ENCODE data around the gene PDHB.

PDHB gene

DNA sequence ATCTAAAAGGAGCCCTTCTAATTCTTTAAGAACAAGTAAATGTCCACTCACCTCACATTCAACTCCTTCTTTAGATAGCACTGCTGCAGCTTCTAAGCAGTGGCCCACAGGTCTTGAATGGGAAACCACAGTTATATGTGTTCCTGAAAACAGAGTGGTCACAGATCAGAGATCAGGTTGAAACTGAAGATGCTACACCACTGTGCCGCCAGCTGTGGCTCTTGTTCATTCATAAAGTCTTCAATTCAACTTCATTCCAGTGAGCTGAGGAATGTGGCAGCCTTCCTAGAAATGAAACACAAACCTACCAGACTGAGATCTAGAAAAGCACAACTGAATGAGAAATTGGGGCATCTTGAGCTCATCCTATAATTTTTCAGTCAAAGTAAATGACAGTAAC is 4.0 kb downstream of the PDHB start:
- Histone ChIP-seq H2BK5ac (ENCODE audit: low read length) (no peak overlapping the region), H2AFZ (ENCODE audit: low read length) (no peak overlapping the region), H3K4me1 (ENCODE audit: control insufficient read depth in 2 of 2, insufficient read depth in 1 of 2, low read depth in 1 of 2, low read length in 2 of 2) (peaks cover 3 to 6% of the 10 kb centered on the region in 2 donors), H4K8ac (ENCODE audit: low read depth, low read length) (no peak overlapping the region), H3K4me3 (ENCODE audit: low read length in 2 of 2) (no peak overlapping the region), H2BK120ac (ENCODE audit: low read depth, low read length) (no peak overlapping the region), H3K27me3 (ENCODE audit: control insufficient read depth in 3 of 3, insufficient read depth in 3 of 3, low read depth in 1 of 3, low read length in 3 of 3) (no peaks in the 10 kb centered on the region), H3K27ac (replicated peaks; ENCODE audit: low read length) (no peak overlapping the region), H3K9me3 (replicated peaks in 1 of 2; ENCODE audit: control insufficient read depth in 2 of 2, insufficient read depth in 1 of 2, low read depth in 1 of 2, low read length in 2 of 2) (no peaks in the 10 kb centered on the region), H3K18ac (ENCODE audit: low read length) (no peak overlapping the region), H2BK15ac (ENCODE audit: low read length) (no peak overlapping the region), H3K23ac (ENCODE audit: low read depth, low read length, poor library complexity) (no peak overlapping the region), H3K4me2 (ENCODE audit: insufficient read depth, low read length, poor library complexity, severe bottlenecking) (no peak overlapping the region), H2AK5ac (ENCODE audit: low read depth, low read length) (no peak overlapping the region), H3K36me3 (replicated peaks in 1 of 2; ENCODE audit: control insufficient read depth in 2 of 2, insufficient read depth in 2 of 2, low read length in 2 of 2) (peaks cover 26 to 77% of the 10 kb centered on the region in 2 donors), H4K91ac (ENCODE audit: low read depth, low read length, poor library complexity) (no peak overlapping the region), H2BK12ac (ENCODE audit: low read length) (no peak overlapping the region), H3K4ac (ENCODE audit: low read length) (no peak overlapping the region), H3K14ac (ENCODE audit: low read length) (no peak overlapping the region), H3K9ac (ENCODE audit: low read depth, low read length, poor library complexity) (no peak overlapping the region), H3K79me1 (ENCODE audit: low read depth, low read length) (no peaks in the 10 kb centered on the region)
- no peak for DNase-seq (ENCODE audit: low spot score)
- no CpG with 5 or more reads among the region's 1 CpG for WGBS, 2 donors (ENCODE audit: extremely low coverage in 2 of 2, insufficient read length in 2 of 2, insufficient replicate concordance in 1 of 2)

DNA sequence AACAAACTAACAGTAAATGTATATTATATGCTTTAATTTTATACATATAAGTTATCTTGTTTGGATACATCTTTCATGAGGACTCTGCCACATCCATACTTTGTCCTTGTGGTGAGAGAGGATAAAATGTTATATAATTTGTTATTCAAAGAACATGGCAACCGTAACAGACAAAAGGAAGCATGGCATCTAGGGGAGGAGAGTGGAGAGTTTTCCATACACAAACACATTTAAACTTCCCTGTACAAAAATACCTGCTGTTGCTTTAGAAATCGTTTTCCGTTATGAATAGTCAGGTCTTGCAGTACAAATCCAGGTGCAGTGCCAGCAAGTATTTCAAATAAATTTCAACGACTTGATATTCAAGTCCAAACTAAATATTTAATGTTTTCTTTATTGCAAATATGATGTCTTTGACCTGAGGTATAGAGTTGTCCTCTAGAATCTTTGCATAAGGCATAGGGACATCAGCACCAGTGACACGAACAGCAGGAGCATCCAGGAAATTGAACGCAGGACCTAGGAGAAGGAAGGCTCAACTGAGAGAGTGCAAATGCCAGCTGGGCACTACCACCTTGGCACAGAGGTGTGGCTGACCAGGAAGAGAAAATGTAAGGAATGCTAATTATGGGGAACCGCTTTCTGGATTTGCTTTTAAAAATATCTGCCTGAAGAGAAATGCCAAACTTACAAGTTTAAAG is 5.8 kb downstream of the PDHB start:
- no peak overlapping the region for H3K4me2 ChIP-seq (ENCODE audit: insufficient read depth, low read length, poor library complexity, severe bottlenecking)
- peaks cover 28 to 95% of the 10 kb centered on the region in 2 donors for H3K36me3 ChIP-seq (replicated peaks in 1 of 2; ENCODE audit: control insufficient read depth in 2 of 2, insufficient read depth in 2 of 2, low read length in 2 of 2)
- no peaks in the 10 kb centered on the region for H3K27me3 ChIP-seq (ENCODE audit: control insufficient read depth in 3 of 3, insufficient read depth in 3 of 3, low read depth in 1 of 3, low read length in 3 of 3)
- no peaks in the 10 kb centered on the region for H3K9me3 ChIP-seq (replicated peaks in 1 of 2; ENCODE audit: control insufficient read depth in 2 of 2, insufficient read depth in 1 of 2, low read depth in 1 of 2, low read length in 2 of 2)
- no peak overlapping the region for H3K23ac ChIP-seq (ENCODE audit: low read depth, low read length, poor library complexity)
- H3K79me1 ChIP-seq (ENCODE audit: low read depth, low read length), result no peaks in the 10 kb centered on the region
- H3K9ac ChIP-seq (ENCODE audit: low read depth, low read length, poor library complexity), result no peak overlapping the region
- no peak overlapping the region for H4K8ac ChIP-seq (ENCODE audit: low read depth, low read length)
- H2BK12ac ChIP-seq (ENCODE audit: low read length), result no peak overlapping the region
- no peaks in the 10 kb centered on the region for H3K4me1 ChIP-seq (ENCODE audit: control insufficient read depth in 2 of 2, insufficient read depth in 1 of 2, low read depth in 1 of 2, low read length in 2 of 2)
- H2AK5ac ChIP-seq (ENCODE audit: low read depth, low read length), result no peak overlapping the region
- H3K4me3 ChIP-seq (ENCODE audit: low read length in 2 of 2), result no peak overlapping the region
- H3K4ac ChIP-seq (ENCODE audit: low read length), result no peak overlapping the region
- DNase-seq (ENCODE audit: low spot score), result no peak
- no CpG with 5 or more reads among the region's 7 CpGs for WGBS, 2 donors (ENCODE audit: extremely low coverage in 2 of 2, insufficient read length in 2 of 2, insufficient replicate concordance in 1 of 2)
- no peak overlapping the region for H2BK120ac ChIP-seq (ENCODE audit: low read depth, low read length)
- no peak overlapping the region for H2BK15ac ChIP-seq (ENCODE audit: low read length)
- no peak overlapping the region for H3K27ac ChIP-seq (replicated peaks; ENCODE audit: low read length)
- no peak overlapping the region for H4K91ac ChIP-seq (ENCODE audit: low read depth, low read length, poor library complexity)
- H3K14ac ChIP-seq (ENCODE audit: low read length), result no peak overlapping the region
- no peak overlapping the region for H2AFZ ChIP-seq (ENCODE audit: low read length)
- no peak overlapping the region for H2BK5ac ChIP-seq (ENCODE audit: low read length)
- H3K18ac ChIP-seq (ENCODE audit: low read length), result no peak overlapping the region

DNA sequence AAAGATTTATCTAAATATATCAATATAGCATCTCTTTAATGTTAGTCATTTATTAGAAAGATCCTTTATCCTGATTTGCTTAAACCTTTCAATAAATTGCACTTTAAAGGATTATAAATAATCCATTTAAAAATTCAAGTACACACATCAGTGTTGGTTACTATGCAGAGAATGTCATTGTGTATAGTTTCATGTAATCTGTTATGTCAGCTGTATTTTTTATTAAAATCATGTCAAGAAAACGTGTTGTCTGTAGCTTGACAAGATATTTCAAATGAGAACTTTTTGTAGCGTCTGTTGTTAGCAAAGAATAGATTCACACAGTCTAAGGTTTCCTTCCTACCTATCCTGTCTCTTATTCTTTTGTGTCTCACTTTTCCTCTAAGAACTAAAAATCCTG is 7.8 kb downstream of the PDHB start:
- Histone ChIP-seq H2AFZ (ENCODE audit: low read length) (no peak overlapping the region), H2BK15ac (ENCODE audit: low read length) (no peak overlapping the region), H2BK5ac (ENCODE audit: low read length) (no peak overlapping the region), H3K14ac (ENCODE audit: low read length) (no peak overlapping the region), H2AK5ac (ENCODE audit: low read depth, low read length) (no peak overlapping the region), H3K4me2 (ENCODE audit: insufficient read depth, low read length, poor library complexity, severe bottlenecking) (no peak overlapping the region), H3K27me3 (ENCODE audit: control insufficient read depth in 3 of 3, insufficient read depth in 3 of 3, low read depth in 1 of 3, low read length in 3 of 3) (no peaks in the 10 kb centered on the region), H3K79me1 (ENCODE audit: low read depth, low read length) (no peaks in the 10 kb centered on the region), H2BK12ac (ENCODE audit: low read length) (no peak overlapping the region), H4K8ac (ENCODE audit: low read depth, low read length) (no peak overlapping the region), H3K9me3 (replicated peaks in 1 of 2; ENCODE audit: control insufficient read depth in 2 of 2, insufficient read depth in 1 of 2, low read depth in 1 of 2, low read length in 2 of 2) (no peaks in the 10 kb centered on the region), H2BK120ac (ENCODE audit: low read depth, low read length) (no peak overlapping the region), H4K91ac (ENCODE audit: low read depth, low read length, poor library complexity) (no peak overlapping the region), H3K27ac (replicated peaks; ENCODE audit: low read length) (no peak overlapping the region), H3K18ac (ENCODE audit: low read length) (no peak overlapping the region), H3K4me3 (ENCODE audit: low read length in 2 of 2) (no peak overlapping the region), H3K9ac (ENCODE audit: low read depth, low read length, poor library complexity) (no peak overlapping the region), H3K4me1 (ENCODE audit: control insufficient read depth in 2 of 2, insufficient read depth in 1 of 2, low read depth in 1 of 2, low read length in 2 of 2) (no peaks in the 10 kb centered on the region), H3K36me3 (replicated peaks in 1 of 2; ENCODE audit: control insufficient read depth in 2 of 2, insufficient read depth in 2 of 2, low read length in 2 of 2) (peaks cover 29 to 97% of the 10 kb centered on the region in 2 donors), H3K4ac (ENCODE audit: low read length) (no peak overlapping the region), H3K23ac (ENCODE audit: low read depth, low read length, poor library complexity) (no peak overlapping the region)
- DNase-seq (ENCODE audit: low spot score), result no peak
- no CpG with 5 or more reads among the region's 2 CpGs for WGBS, 2 donors (ENCODE audit: extremely low coverage in 2 of 2, insufficient read length in 2 of 2, insufficient replicate concordance in 1 of 2)

DNA sequence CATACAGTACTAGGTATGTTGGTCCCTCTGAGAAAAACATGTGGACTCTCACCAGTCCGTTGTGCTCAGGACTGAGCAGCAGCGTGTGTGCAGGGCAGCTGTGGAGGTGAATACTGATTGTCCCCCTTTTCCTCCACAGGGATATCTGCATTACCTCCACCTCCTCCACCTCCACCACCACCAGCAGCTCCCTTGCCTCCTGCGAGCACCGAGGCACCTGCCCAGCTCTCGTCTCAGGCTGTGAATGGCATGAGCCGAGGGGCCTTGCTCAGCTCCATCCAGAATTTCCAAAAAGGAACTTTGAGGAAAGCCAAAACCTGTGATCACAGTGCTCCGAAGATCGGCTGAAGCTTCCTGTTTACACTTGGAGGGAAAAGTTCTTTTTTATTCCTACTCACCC is 9.0 kb downstream of the PDHB start:
- H3K79me1 ChIP-seq (ENCODE audit: low read depth, low read length), result no peaks in the 10 kb centered on the region
- no peak overlapping the region for H2BK5ac ChIP-seq (ENCODE audit: low read length)
- H3K4ac ChIP-seq (ENCODE audit: low read length), result no peak overlapping the region
- no CpG with 5 or more reads among the region's 8 CpGs for WGBS, 2 donors (ENCODE audit: extremely low coverage in 2 of 2, insufficient read length in 2 of 2, insufficient replicate concordance in 1 of 2)
- no peak overlapping the region for H4K91ac ChIP-seq (ENCODE audit: low read depth, low read length, poor library complexity)
- H3K23ac ChIP-seq (ENCODE audit: low read depth, low read length, poor library complexity), result no peak overlapping the region
- H4K8ac ChIP-seq (ENCODE audit: low read depth, low read length), result no peak overlapping the region
- no peak overlapping the region for H2BK15ac ChIP-seq (ENCODE audit: low read length)
- no peak overlapping the region for H3K18ac ChIP-seq (ENCODE audit: low read length)
- no peak overlapping the region for H2AK5ac ChIP-seq (ENCODE audit: low read depth, low read length)
- H3K36me3 ChIP-seq (replicated peaks in 1 of 2; ENCODE audit: control insufficient read depth in 2 of 2, insufficient read depth in 2 of 2, low read length in 2 of 2), result peaks cover 24 to 87% of the 10 kb centered on the region in 2 donors
- no peak for DNase-seq (ENCODE audit: low spot score)
- H3K9me3 ChIP-seq (replicated peaks in 1 of 2; ENCODE audit: control insufficient read depth in 2 of 2, insufficient read depth in 1 of 2, low read depth in 1 of 2, low read length in 2 of 2), result no peaks in the 10 kb centered on the region
- no peak overlapping the region for H3K9ac ChIP-seq (ENCODE audit: low read depth, low read length, poor library complexity)
- no peak overlapping the region for H2BK120ac ChIP-seq (ENCODE audit: low read depth, low read length)
- no peak overlapping the region for H2BK12ac ChIP-seq (ENCODE audit: low read length)
- H3K27me3 ChIP-seq (ENCODE audit: control insufficient read depth in 3 of 3, insufficient read depth in 3 of 3, low read depth in 1 of 3, low read length in 3 of 3), result no peaks in the 10 kb centered on the region
- no peak overlapping the region for H3K27ac ChIP-seq (replicated peaks; ENCODE audit: low read length)
- no peak overlapping the region for H3K14ac ChIP-seq (ENCODE audit: low read length)
- H3K4me1 ChIP-seq (ENCODE audit: control insufficient read depth in 2 of 2, insufficient read depth in 1 of 2, low read depth in 1 of 2, low read length in 2 of 2), result no peaks in the 10 kb centered on the region
- H2AFZ ChIP-seq (ENCODE audit: low read length), result no peak overlapping the region
- H3K4me2 ChIP-seq (ENCODE audit: insufficient read depth, low read length, poor library complexity, severe bottlenecking), result no peak overlapping the region
- H3K4me3 ChIP-seq (ENCODE audit: low read length in 2 of 2), result no peak overlapping the region
